Activated CD8-positive, alpha-beta memory T cell treated with anti-CD3 and anti-CD28 coated beads for 24 hours (primary cell): ENCODE results near the gene KCNH2.

Experiments used
- DNase-seq: peaks from one replicate; pipeline ENCODE4 v3.0.0-alpha.2; 2020

The KCNH2 gene

GRCh38 chr7:150994141-150994837 lies 16.2 kb upstream of the KCNH2 start:
- peak; percentile 71 for DNase-seq

GRCh38 chr7:150993511-150993910 lies 15.4 kb upstream of the KCNH2 start:
- DNase-seq = no peak

GRCh38 chr7:150992833-150993302 lies 14.7 kb upstream of the KCNH2 start:
- no peak for DNase-seq

- no peak for DNase-seq
Observed at GRCh38 chr7:150992051-150992640, 14.0 kb upstream of the KCNH2 start.

GRCh38 chr7:150990416-150991186 lies 12.5 kb upstream of the KCNH2 start, which contains the start of gene NOS3:
Gene NOS3 (plus strand): TSS chr7:150991017. CDS start chr7:150993804, 2,787 bp downstream.
- no peak for DNase-seq

GRCh38 chr7:150989456-150989855 lies 11.3 kb upstream of the KCNH2 start:
- no peak for DNase-seq

- DNase-seq = peak; percentile 86
Observed at GRCh38 chr7:150988230-150989226, 10.4 kb upstream of the KCNH2 start.

- no peak for DNase-seq
Observed at GRCh38 chr7:150986556-150986955, 8.4 kb upstream of the KCNH2 start.

- peak; percentile 82 for DNase-seq
Observed at GRCh38 chr7:150986099-150986512, 8.0 kb upstream of the KCNH2 start.

- no peak for DNase-seq
Observed at GRCh38 chr7:150983893-150984368, 5.8 kb upstream of the KCNH2 start.

- DNase-seq = no peak
Observed at GRCh38 chr7:150982351-150982750, 4.2 kb upstream of the KCNH2 start.

- no peak for DNase-seq
Observed at GRCh38 chr7:150981644-150982043, 3.5 kb upstream of the KCNH2 start.

- no peak for DNase-seq
Observed at GRCh38 chr7:150980663-150981062, 2.5 kb upstream of the KCNH2 start.

- DNase-seq = no peak
Observed at GRCh38 chr7:150979713-150980390, 1.7 kb upstream of the KCNH2 start.

GRCh38 chr7:150977382-150978125 lies 567 bp downstream of the KCNH2 start:
- no peak for DNase-seq

GRCh38 chr7:150976529-150977381 lies 1.4 kb downstream of the KCNH2 start:
- no peak for DNase-seq

GRCh38 chr7:150975536-150976319 lies 2.4 kb downstream of the KCNH2 start:
- DNase-seq = no peak

- DNase-seq = peak; percentile 87
Observed at GRCh38 chr7:150974468-150975391, 3.4 kb downstream of the KCNH2 start.
